Lung (tissue), 12 donors: ENCODE measurements around the gene ZNF385C. TPM values are rescaled to one million over a fixed set of nuclear protein-coding genes. Genes with fewer than 3 reads are reported as not detected.

ENCODE experiments used
- ATAC-seq: fragments of 200-7000 bp; cut with Tn5 transposase; one replicate; pipeline ENCODE4 v1.9.1; 2020; ENCODE audit warnings: moderate number of reproducible peaks; ENCODE audit not compliant: insufficient read depth, low FRiP score
- DNase-seq, 3 donors: peaks; one replicate each; pipeline ENCODE4 v3.0.0-alpha.2; 2013 to 2017
- H3K27ac ChIP-seq, 2 donors: one replicate each; pipeline ENCODE4 v1.5.1; 2013; ENCODE audit warnings: mild to moderate bottlenecking in 2 of 2, moderate library complexity in 2 of 2, control low read depth in 1 of 2, inconsistent platforms in 1 of 2, low read depth in 1 of 2, low read length in 1 of 2
- H3K27me3 ChIP-seq, 3 donors: one replicate each; pipeline ENCODE4 v1.5.1; 2013; ENCODE audit warnings: low read length in 2 of 3; ENCODE audit not compliant: control insufficient read depth in 3 of 3, insufficient read depth in 3 of 3
- H3K36me3 ChIP-seq, 4 donors: one replicate each; pipeline ENCODE4 v1.5.1; 2013; ENCODE audit warnings: low read length in 4 of 4, mild to moderate bottlenecking in 1 of 4, moderate library complexity in 1 of 4; ENCODE audit not compliant: control insufficient read depth in 4 of 4, insufficient read depth in 4 of 4
- H3K4me1 ChIP-seq, 5 donors: one replicate each; pipeline ENCODE4 v1.5.1; 2013; ENCODE audit warnings: low read length in 5 of 5, mild to moderate bottlenecking in 2 of 5, moderate library complexity in 1 of 5; ENCODE audit not compliant: control insufficient read depth in 5 of 5, insufficient read depth in 5 of 5
- H3K4me3 ChIP-seq: one replicate; pipeline ENCODE4 v1.5.1; 2013; ENCODE audit warnings: mild to moderate bottlenecking, control low read depth, moderate library complexity
- H3K9ac ChIP-seq, 2 donors: one replicate each; pipeline ENCODE4 v1.5.1; 2013; ENCODE audit warnings: low read length in 2 of 2, control low read depth in 1 of 2; ENCODE audit not compliant: insufficient read depth in 1 of 2
- H3K9me3 ChIP-seq, 4 donors: one replicate each; pipeline ENCODE4 v1.5.1; 2013; ENCODE audit warnings: low read length in 3 of 4, mild to moderate bottlenecking in 1 of 4, moderate library complexity in 1 of 4; ENCODE audit not compliant: control insufficient read depth in 4 of 4, insufficient read depth in 3 of 4
- WGBS, 2 donors: extraction: QIAGEN DNeasy Blood & Tissue Kit; methylation state at CpG; one replicate each; pipeline ENCODE4 v1.1.7; 2013; 5-methylcytosine and 5-hydroxymethylcytosine counted together
- polyA plus RNA-seq, 2 donors: library from polyadenylated mRNA; stranded (reverse); fragments of 200-250 nt; gene quantifications; one replicate each; pipeline ENCODE4 v1.2.1, GENCODE V29; 2013
- total RNA-seq, 2 donors: library from RNA; depleted of rRNA in 1 of 2; stranded (reverse); fragments of >200 nt in 1 of 2; gene quantifications; one replicate each; pipeline ENCODE4 v1.2.1, GENCODE V29; 2014 to 2021
- TF ChIP-seq, protein P1 (sequence below): IDR thresholded peaks from 2 replicates; pipeline ENCODE4 v1.5.1; 2012; ENCODE audit warnings: mild to moderate bottlenecking; ENCODE audit errors: control extremely low read depth, extremely low read depth
- donor health status: control.
- donor health status: control.
- donor health status: Bipolar disorder and iron deficiency.
- donor health status: healthy.
- donor health status: DM: yes; HTN: yes; CAD: no.

The ZNF385C gene
- total and polyA plus RNA-seq, 4 donors, result 0.14 to 0.57 (median 0.37) TPM

DNA sequence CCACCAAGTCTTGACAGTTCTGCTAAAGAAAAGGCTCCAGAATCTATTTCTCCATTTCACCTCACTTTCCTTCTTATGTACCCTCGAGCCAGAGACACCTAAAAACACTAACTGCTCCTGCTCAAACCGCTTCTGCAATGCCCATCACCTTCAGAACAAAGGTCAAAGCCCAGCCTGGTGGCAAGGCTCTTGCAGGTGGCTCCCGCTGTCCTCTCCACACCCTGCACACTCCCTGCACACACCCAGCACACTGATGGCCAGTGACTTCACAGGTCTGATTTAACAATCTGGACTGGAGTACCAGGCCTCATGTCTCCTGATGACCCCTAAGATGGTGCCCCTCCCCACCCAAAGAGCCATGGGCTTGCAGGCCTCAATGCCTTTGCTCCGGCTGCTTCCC is 38.0 kb downstream of the ZNF385C start:
- Histone ChIP-seq H3K9ac (no peak overlapping the region), H3K27ac (no peak overlapping the region), H3K27me3 (no peaks in the 10 kb centered on the region), H3K4me1 (peaks cover 0 to 4% (median 0%) of the 10 kb centered on the region in 5 donors), H3K36me3 (no peaks in the 10 kb centered on the region), H3K4me3 (no peak overlapping the region), H3K9me3 (peaks cover 0 to 4% (median 0%) of the 10 kb centered on the region in 4 donors)
- ATAC-seq (no peak), DNase-seq (no peak)
- TF ChIP-seq, protein P1, sequence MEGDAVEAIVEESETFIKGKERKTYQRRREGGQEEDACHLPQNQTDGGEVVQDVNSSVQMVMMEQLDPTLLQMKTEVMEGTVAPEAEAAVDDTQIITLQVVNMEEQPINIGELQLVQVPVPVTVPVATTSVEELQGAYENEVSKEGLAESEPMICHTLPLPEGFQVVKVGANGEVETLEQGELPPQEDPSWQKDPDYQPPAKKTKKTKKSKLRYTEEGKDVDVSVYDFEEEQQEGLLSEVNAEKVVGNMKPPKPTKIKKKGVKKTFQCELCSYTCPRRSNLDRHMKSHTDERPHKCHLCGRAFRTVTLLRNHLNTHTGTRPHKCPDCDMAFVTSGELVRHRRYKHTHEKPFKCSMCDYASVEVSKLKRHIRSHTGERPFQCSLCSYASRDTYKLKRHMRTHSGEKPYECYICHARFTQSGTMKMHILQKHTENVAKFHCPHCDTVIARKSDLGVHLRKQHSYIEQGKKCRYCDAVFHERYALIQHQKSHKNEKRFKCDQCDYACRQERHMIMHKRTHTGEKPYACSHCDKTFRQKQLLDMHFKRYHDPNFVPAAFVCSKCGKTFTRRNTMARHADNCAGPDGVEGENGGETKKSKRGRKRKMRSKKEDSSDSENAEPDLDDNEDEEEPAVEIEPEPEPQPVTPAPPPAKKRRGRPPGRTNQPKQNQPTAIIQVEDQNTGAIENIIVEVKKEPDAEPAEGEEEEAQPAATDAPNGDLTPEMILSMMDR, result no peak
- whole genome bisulfite sequencing, 2 donors, result 86% methylated on average over 4 of the region's 4 CpGs

DNA sequence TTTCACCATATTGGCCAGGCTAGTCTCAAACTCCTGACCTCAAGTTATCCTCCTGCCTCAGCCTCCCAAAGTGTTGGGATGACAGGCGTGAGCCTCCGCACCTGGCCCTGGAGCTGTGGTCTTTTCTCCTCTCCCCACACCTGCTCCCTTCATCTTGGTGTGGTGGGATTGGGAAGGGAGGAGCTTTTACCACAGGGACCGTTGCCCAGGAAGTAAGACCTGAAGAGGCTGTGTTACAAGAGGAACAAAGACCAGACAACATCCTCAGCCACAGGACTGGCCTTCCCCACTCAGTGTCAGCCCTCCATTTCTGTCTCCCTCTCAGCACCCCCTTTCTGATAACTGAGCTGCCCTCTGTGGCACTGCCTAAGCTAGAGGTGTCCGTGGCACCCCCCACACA is 38.5 kb downstream of the ZNF385C start:
- no peaks in the 10 kb centered on the region for H3K27me3 ChIP-seq
- H3K36me3 ChIP-seq, result no peaks in the 10 kb centered on the region
- ATAC-seq (no peak), DNase-seq (no peak)
- H3K4me3 ChIP-seq, result no peak overlapping the region
- H3K4me1 ChIP-seq, result peaks cover 0 to 4% (median 0%) of the 10 kb centered on the region in 5 donors
- H3K9ac ChIP-seq, result no peak overlapping the region
- TF ChIP-seq, protein P1, result no peak
- peaks cover 0 to 4% (median 0%) of the 10 kb centered on the region in 4 donors for H3K9me3 ChIP-seq
- no peak overlapping the region for H3K27ac ChIP-seq
- WGBS, 2 donors, result 61 to 64% methylated on average over 4 of the region's 4 CpGs

DNA sequence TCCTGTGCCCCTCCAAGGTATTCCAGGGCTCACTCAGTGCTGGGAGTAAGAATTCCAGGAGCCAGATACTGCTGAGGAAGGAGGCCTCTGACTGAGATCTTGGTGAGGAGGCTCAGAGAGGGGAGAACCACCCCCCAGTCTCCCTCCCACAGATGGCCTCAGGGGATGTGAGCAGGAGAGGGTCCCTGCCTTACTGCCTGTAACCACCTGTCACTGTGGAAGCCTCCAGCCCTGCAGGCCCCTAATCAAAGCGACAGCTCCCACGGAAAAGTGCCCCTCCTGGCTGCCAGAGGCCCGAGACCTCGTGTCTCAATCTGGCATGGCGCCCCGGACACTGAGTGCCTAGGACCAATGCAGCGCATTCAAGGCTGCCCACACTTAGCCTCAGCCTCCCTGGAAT is 40.2 kb downstream of the ZNF385C start:
- Histone ChIP-seq H3K27me3 (peaks cover 0 to 6% (median 1%) of the 10 kb centered on the region in 3 donors), H3K4me1 (no peaks in the 10 kb centered on the region), H3K9me3 (peaks cover 0 to 4% (median 0%) of the 10 kb centered on the region in 4 donors), H3K9ac (no peak overlapping the region), H3K36me3 (no peaks in the 10 kb centered on the region), H3K27ac (no peak overlapping the region), H3K4me3 (no peak overlapping the region)
- no peak for ATAC-seq
- WGBS, 2 donors, result 75 to 88% methylated on average over 7 of the region's 7 CpGs
- TF ChIP-seq, protein P1, result no peak
- no peak for DNase-seq

DNA sequence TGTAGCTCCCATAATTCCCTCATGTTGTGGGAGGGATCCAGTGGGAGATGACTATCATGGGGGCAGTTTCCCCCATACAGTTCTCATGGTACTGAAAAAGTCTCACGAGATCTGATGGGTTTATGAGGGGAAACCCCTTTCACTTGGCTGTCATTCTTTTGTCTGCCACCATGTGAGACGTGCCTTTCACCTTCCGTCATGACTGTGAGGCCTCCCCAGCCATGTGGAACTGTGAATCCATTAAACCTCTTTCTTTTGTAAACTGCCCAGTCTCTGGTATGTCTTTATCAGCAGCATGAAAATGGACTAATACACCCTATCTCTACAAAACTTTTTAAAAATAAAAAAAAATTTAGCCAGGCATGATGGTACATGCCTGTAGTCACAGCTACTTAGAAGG is 41.6 kb downstream of the ZNF385C start:
- Histone ChIP-seq H3K4me1 (no peaks in the 10 kb centered on the region), H3K36me3 (no peaks in the 10 kb centered on the region), H3K9ac (no peak overlapping the region), H3K27me3 (peaks cover 0 to 10% (median 5%) of the 10 kb centered on the region in 3 donors), H3K9me3 (peaks cover 0 to 4% (median 0%) of the 10 kb centered on the region in 4 donors), H3K27ac (no peak overlapping the region), H3K4me3 (no peak overlapping the region)
- TF ChIP-seq, protein P1, result no peak
- ATAC-seq, result no peak
- WGBS, 2 donors, result 75 to 79% methylated on average over 3 of the region's 3 CpGs
- no peak for DNase-seq
